Keratinocyte (primary cell): Measurements from ENCODE around the gene MAVS. TPM values are rescaled to one million over a fixed set of nuclear protein-coding genes. Genes with fewer than 3 reads are reported as not detected.
A peak's percentile ranks its signal among the peaks of the same experiment; 100 is the strongest.

ENCODE experiments used
- DNase-seq: peaks from one replicate; pipeline ENCODE4 v3.0.0-alpha.2; 2011; ENCODE audit warnings: low read depth, missing footprints, low spot score
- FAIRE-seq: peaks from 2 replicates; lab custom pipeline; 2011; peaks lifted over from hg19 to GRCh38; lab: Jason Lieb, UNC
- H2AFZ ChIP-seq: 2 replicates; pipeline ENCODE4 v1.6.0; 2012; ENCODE audit warnings: low read length, control low read depth, inconsistent platforms; ENCODE audit not compliant: control insufficient read depth
- H3K27ac ChIP-seq: 2 replicates; pipeline ENCODE4 v1.5.1; 2011; ENCODE audit warnings: low read length; ENCODE audit not compliant: control insufficient read depth, insufficient read depth
- H3K27me3 ChIP-seq: 3 replicates; pipeline ENCODE4 v1.6.0; 2011; ENCODE audit warnings: low read length; ENCODE audit not compliant: control insufficient read depth, insufficient read depth; ENCODE audit errors: extremely low read depth
- H3K36me3 ChIP-seq, 2 experiments: 2 replicates in 1 of 2; 3 replicates in 1 of 2; pipeline ENCODE4 v1.5.1; 2011; ENCODE audit warnings: low read length in 2 of 2, mild to moderate bottlenecking in 1 of 2; ENCODE audit not compliant: control insufficient read depth in 2 of 2, insufficient read depth in 2 of 2; ENCODE audit errors: extremely low read depth in 1 of 2
- H3K4me1 ChIP-seq: 3 replicates; pipeline ENCODE4 v1.5.1; 2011; ENCODE audit warnings: low read length; ENCODE audit not compliant: control insufficient read depth, insufficient read depth; ENCODE audit errors: extremely low read depth
- H3K4me2 ChIP-seq: 3 replicates; pipeline ENCODE4 v1.6.0; 2011; ENCODE audit warnings: low read depth, low read length; ENCODE audit not compliant: control insufficient read depth, insufficient read depth; ENCODE audit errors: extremely low read depth
- H3K4me3 ChIP-seq, 3 experiments: fragments of 200-600 bp in 1 of 3; sonication (generic) in 1 of 3; 2 replicates in 2 of 3; 3 replicates in 1 of 3; pipeline ENCODE4 v1.5.1; 2011 to 2016; ENCODE audit warnings: low read length in 3 of 3, mild to moderate bottlenecking in 3 of 3, control low read depth in 2 of 3, inconsistent platforms in 1 of 3, low read depth in 1 of 3, mixed read lengths in 1 of 3, mixed run types in 1 of 3, moderate library complexity in 1 of 3; ENCODE audit not compliant: control insufficient read depth in 2 of 3, insufficient read depth in 2 of 3; ENCODE audit errors: extremely low read depth in 1 of 3
- H3K79me2 ChIP-seq: 2 replicates; pipeline ENCODE4 v1.6.0; 2012; ENCODE audit warnings: low read length; ENCODE audit not compliant: control insufficient read depth, insufficient read depth
- H3K9ac ChIP-seq: 3 replicates; pipeline ENCODE4 v1.6.0; 2011; ENCODE audit warnings: low read length; ENCODE audit not compliant: control insufficient read depth, insufficient read depth; ENCODE audit errors: extremely low read depth
- H3K9me1 ChIP-seq: 3 replicates; pipeline ENCODE4 v1.6.0; 2011; ENCODE audit warnings: low read length; ENCODE audit not compliant: control insufficient read depth, insufficient read depth; ENCODE audit errors: extremely low read depth
- H3K9me3 ChIP-seq: 2 replicates; pipeline ENCODE4 v1.5.1; 2012; ENCODE audit warnings: low read depth, low read length; ENCODE audit not compliant: control insufficient read depth
- H4K20me1 ChIP-seq: 3 replicates; pipeline ENCODE4 v1.6.0; 2011; ENCODE audit warnings: low read length; ENCODE audit not compliant: control insufficient read depth, insufficient read depth; ENCODE audit errors: extremely low read depth
- CTCF ChIP-seq, 3 experiments: IDR thresholded peaks in 1 of 3; conservative IDR thresholded peaks in 1 of 3; optimal IDR thresholded peaks in 1 of 3; 2 replicates in 2 of 3; 3 replicates in 1 of 3; pipeline versions ENCODE3 to v1.5.1; 2011; ENCODE audit warnings: low read length in 3 of 3, mild to moderate bottlenecking in 3 of 3, moderate library complexity in 2 of 3, control low read depth in 1 of 3, inconsistent platforms in 1 of 3; ENCODE audit not compliant: insufficient read depth in 2 of 3; ENCODE audit errors: extremely low read depth in 1 of 3
- EZH2 ChIP-seq: IDR thresholded peaks from one replicate; pipeline ENCODE4 v1.6.1; 2012; ENCODE audit warnings: inconsistent platforms, mild to moderate bottlenecking, low read length, moderate library complexity
- dilution Hi-C: fragments of 300-500 bp; cut with MboI; formaldehyde crosslinking; loops from one replicate; pipeline ENCODE4 v1.7.0; 2020; ENCODE audit warnings: low sequenced_read_pairs; ENCODE audit not compliant: extremely low pct_ligation_motif_present
- polyA plus RNA-seq, 5 experiments: library from polyadenylated mRNA; depleted of rRNA in 3 of 5; stranded (reverse) in 3 of 5; stranded (forward) in 1 of 5; unstranded in 1 of 5; fragments of >200 nt; gene quantifications; 1 replicate in 1 of 5; 2 replicates in 3 of 5; 3 replicates in 1 of 5; pipeline versions ENCODE4 v1.2.1 to v1.2.3, GENCODE V29; 2011 to 2012; ENCODE audit warnings: missing spikeins in 2 of 5, low read depth in 1 of 5, low replicate concordance in 1 of 5

The MAVS gene
- polyA plus RNA-seq, 1 donor (not counting 4 experiments of a cell fraction or from before 2014, with no cell fraction given), result 15.1 TPM

GRCh38 chr20:3815703-3816315 is 30.8 kb upstream of the MAVS start:
- peaks cover 36% of the 10 kb centered on the region for H3K4me1 ChIP-seq
- no peak for TF ChIP-seq CTCF (optimal IDR thresholded peaks at IDR 0.05 in 1 of 3, IDR thresholded peaks at IDR 0.05 in 1 of 3, conservative IDR thresholded peaks at IDR 0.05 in 1 of 3; ENCODE audit: extremely low read depth in 1 of 3, insufficient read depth in 2 of 3, low read length in 3 of 3)
- no peak for TF ChIP-seq EZH2

GRCh38 chr20:3818155-3819151 is 28.2 kb upstream of the MAVS start:
- FAIRE-seq (no peak), DNase-seq (no peak)
- Histone ChIP-seq H4K20me1 (no peaks in the 10 kb centered on the region), H3K79me2 (peaks cover 8% of the 10 kb centered on the region), H3K9ac (no peak overlapping the region), H3K4me1 (peaks cover 29% of the 10 kb centered on the region), H3K4me3 (no peak overlapping the region), H2AFZ (peak overlapping the region; percentile 23), H3K4me2 (peak overlapping the region; percentile 25), H3K9me3 (no peaks in the 10 kb centered on the region), H3K27me3 (no peaks in the 10 kb centered on the region), H3K36me3 (peaks cover 5 to 9% of the 10 kb centered on the region in 2 experiments), H3K27ac (no peak overlapping the region), H3K9me1 (no peaks in the 10 kb centered on the region)
- TF ChIP-seq EZH2 (no peak), CTCF (optimal IDR thresholded peaks at IDR 0.05 in 1 of 3, IDR thresholded peaks at IDR 0.05 in 1 of 3, conservative IDR thresholded peaks at IDR 0.05 in 1 of 3; ENCODE audit: extremely low read depth in 1 of 3, insufficient read depth in 2 of 3, low read length in 3 of 3) (peak; percentile 61 to 79 (median 65))
- dilution Hi-C loops, result no loop called here

More at GRCh38 chr20:3815703-3816315, 30.8 kb upstream of the MAVS start:
- Histone ChIP-seq H3K79me2 (no peaks in the 10 kb centered on the region), H3K9me3 (no peaks in the 10 kb centered on the region), H3K9ac (no peak overlapping the region), H3K4me3 (no peak overlapping the region), H4K20me1 (no peaks in the 10 kb centered on the region), H2AFZ (no peak overlapping the region), H3K27me3 (no peaks in the 10 kb centered on the region), H3K36me3 (no peaks in the 10 kb centered on the region), H3K27ac (no peak overlapping the region), H3K9me1 (no peaks in the 10 kb centered on the region), H3K4me2 (no peak overlapping the region)
- dilution Hi-C loops, result no loop called here
- DNase-seq (no peak), FAIRE-seq (no peak)
